Ishikawa (cell line): Measurements from ENCODE around the gene COA1.

Source experiments
- CEBPB ChIP-seq: IDR thresholded peaks from 2 replicates; pipeline ENCODE4 v1.6.1; 2012
- CREB1 ChIP-seq: IDR thresholded peaks from 2 replicates; pipeline ENCODE4 v1.6.1; 2012; ENCODE audit warnings: low read depth
- EGR1 ChIP-seq: IDR thresholded peaks from 2 replicates; pipeline ENCODE4 v1.6.1; 2012
- EP300 ChIP-seq: IDR thresholded peaks from 2 replicates; pipeline ENCODE4 v1.6.1; 2012; ENCODE audit warnings: borderline replicate concordance
- FOXM1 ChIP-seq: IDR thresholded peaks from 2 replicates; pipeline ENCODE4 v1.6.1; 2012; ENCODE audit warnings: low read depth, borderline replicate concordance
- NFIC ChIP-seq: IDR thresholded peaks from 2 replicates; pipeline ENCODE4 v1.6.1; 2012
- RAD21 ChIP-seq: IDR thresholded peaks from 2 replicates; pipeline ENCODE4 v1.6.1; 2012; ENCODE audit warnings: low read depth
- TAF1 ChIP-seq: IDR thresholded peaks from 2 replicates; pipeline ENCODE4 v1.6.1; 2012; ENCODE audit warnings: low read depth, mild to moderate bottlenecking
- TCF12 ChIP-seq: IDR thresholded peaks from 2 replicates; pipeline ENCODE4 v1.6.1; 2012; ENCODE audit warnings: low read depth
- TEAD4 ChIP-seq: IDR thresholded peaks from 2 replicates; pipeline ENCODE4 v1.6.1; 2012
- ZBTB7A ChIP-seq: IDR thresholded peaks from 2 replicates; pipeline ENCODE4 v1.6.1; 2012; ENCODE audit warnings: low read depth
- TF ChIP-seq, protein P1 (sequence below): IDR thresholded peaks from 2 replicates; pipeline ENCODE4 v1.6.1; 2012; ENCODE audit warnings: low read depth, mild to moderate bottlenecking
- TF ChIP-seq, protein P2 (sequence below): IDR thresholded peaks from 2 replicates; pipeline ENCODE4 v1.6.1; 2012
- TF ChIP-seq, protein P3 (sequence below): IDR thresholded peaks from 2 replicates; pipeline ENCODE4 v1.6.1; 2012

DNA sequence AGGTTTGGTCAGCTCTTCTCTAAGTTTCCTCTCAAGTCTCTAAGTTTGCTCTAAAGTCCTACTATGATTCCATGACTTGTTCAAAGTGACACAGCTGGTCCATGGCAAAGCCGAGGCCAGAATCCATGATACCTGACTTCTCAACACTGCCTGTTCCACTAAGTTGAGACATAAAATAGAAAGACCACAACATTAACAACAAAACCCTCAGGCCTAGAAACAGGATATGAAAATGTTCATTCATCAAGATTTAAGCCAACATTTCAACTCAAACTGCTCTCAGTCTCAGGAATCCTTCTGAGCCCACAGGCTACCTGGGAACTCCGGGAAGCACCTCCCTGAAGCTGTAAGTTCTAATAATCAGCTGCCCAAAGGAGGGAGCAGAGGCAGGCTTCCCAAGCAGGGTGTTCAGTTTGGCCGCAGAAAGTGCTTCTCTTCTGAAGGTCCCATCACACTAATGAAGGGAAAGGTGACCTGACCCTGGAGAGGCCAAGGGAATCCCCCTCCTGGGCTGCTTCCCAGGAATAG lies 83.6 kb downstream of the COA1 start:
- TF ChIP-seq, protein P1, sequence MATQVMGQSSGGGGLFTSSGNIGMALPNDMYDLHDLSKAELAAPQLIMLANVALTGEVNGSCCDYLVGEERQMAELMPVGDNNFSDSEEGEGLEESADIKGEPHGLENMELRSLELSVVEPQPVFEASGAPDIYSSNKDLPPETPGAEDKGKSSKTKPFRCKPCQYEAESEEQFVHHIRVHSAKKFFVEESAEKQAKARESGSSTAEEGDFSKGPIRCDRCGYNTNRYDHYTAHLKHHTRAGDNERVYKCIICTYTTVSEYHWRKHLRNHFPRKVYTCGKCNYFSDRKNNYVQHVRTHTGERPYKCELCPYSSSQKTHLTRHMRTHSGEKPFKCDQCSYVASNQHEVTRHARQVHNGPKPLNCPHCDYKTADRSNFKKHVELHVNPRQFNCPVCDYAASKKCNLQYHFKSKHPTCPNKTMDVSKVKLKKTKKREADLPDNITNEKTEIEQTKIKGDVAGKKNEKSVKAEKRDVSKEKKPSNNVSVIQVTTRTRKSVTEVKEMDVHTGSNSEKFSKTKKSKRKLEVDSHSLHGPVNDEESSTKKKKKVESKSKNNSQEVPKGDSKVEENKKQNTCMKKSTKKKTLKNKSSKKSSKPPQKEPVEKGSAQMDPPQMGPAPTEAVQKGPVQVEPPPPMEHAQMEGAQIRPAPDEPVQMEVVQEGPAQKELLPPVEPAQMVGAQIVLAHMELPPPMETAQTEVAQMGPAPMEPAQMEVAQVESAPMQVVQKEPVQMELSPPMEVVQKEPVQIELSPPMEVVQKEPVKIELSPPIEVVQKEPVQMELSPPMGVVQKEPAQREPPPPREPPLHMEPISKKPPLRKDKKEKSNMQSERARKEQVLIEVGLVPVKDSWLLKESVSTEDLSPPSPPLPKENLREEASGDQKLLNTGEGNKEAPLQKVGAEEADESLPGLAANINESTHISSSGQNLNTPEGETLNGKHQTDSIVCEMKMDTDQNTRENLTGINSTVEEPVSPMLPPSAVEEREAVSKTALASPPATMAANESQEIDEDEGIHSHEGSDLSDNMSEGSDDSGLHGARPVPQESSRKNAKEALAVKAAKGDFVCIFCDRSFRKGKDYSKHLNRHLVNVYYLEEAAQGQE: no peak
- TF ChIP-seq EGR1 (no peak), CEBPB (no peak), RAD21 (no peak), ZBTB7A (no peak), EP300 (no peak), FOXM1 (no peak), NFIC (no peak), TAF1 (no peak), TCF12 (no peak), CREB1 (no peak), TEAD4 (no peak)
- TF ChIP-seq, protein P2, sequence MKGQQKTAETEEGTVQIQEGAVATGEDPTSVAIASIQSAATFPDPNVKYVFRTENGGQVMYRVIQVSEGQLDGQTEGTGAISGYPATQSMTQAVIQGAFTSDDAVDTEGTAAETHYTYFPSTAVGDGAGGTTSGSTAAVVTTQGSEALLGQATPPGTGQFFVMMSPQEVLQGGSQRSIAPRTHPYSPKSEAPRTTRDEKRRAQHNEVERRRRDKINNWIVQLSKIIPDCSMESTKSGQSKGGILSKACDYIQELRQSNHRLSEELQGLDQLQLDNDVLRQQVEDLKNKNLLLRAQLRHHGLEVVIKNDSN: no peak
- TF ChIP-seq, protein P3, sequence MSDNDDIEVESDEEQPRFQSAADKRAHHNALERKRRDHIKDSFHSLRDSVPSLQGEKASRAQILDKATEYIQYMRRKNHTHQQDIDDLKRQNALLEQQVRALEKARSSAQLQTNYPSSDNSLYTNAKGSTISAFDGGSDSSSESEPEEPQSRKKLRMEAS: no peak
